CD4-positive, CD25-positive, alpha-beta regulatory T cell (primary cell): Measurements from ENCODE around the gene OR4C11. TPM values are rescaled to one million over a fixed set of nuclear protein-coding genes. Genes with fewer than 3 reads are reported as not detected.

Experiments used
- ATAC-seq, 2 donors: fragments of 150-1000 bp; cut with Tn5 transposase; one replicate each; pipeline ENCODE4 v1.10.0; 2021; ENCODE audit warnings: low read depth in 2 of 2, moderate number of reproducible peaks in 2 of 2, moderate library complexity in 1 of 2
- DNase-seq, 3 donors: peaks; one replicate each; pipeline versions ENCODE4 v3.0.0 to v3.0.0-alpha.2; 2012 to 2022; ENCODE audit warnings: mixed read lengths in 1 of 3
- H3K27ac ChIP-seq: one replicate; pipeline ENCODE4 v1.7.0; 2013; ENCODE audit warnings: mild to moderate bottlenecking, low read length; ENCODE audit not compliant: insufficient read depth, poor library complexity, severe bottlenecking
- H3K27me3 ChIP-seq: one replicate; pipeline ENCODE4 v1.7.0; 2013; ENCODE audit warnings: low read length; ENCODE audit not compliant: control insufficient read depth, insufficient read depth
- H3K36me3 ChIP-seq: one replicate; pipeline ENCODE4 v1.7.0; 2013; ENCODE audit warnings: mild to moderate bottlenecking, low read length, moderate library complexity; ENCODE audit not compliant: control insufficient read depth, insufficient read depth
- H3K4me1 ChIP-seq: 2 replicates; pipeline ENCODE4 v1.7.0; 2013; ENCODE audit warnings: mild to moderate bottlenecking, low read length; ENCODE audit not compliant: insufficient read depth, control insufficient read depth, poor library complexity, severe bottlenecking
- H3K4me3 ChIP-seq: one replicate; pipeline ENCODE4 v1.7.0; 2013; ENCODE audit warnings: low read depth, mild to moderate bottlenecking, low read length, moderate library complexity
- H3K9me3 ChIP-seq, 2 experiments: 1 replicate in 1 of 2; 2 replicates in 1 of 2; pipeline ENCODE4 v1.7.0; 2013; ENCODE audit warnings: low read length in 2 of 2, mild to moderate bottlenecking in 1 of 2, moderate library complexity in 1 of 2; ENCODE audit not compliant: control insufficient read depth in 2 of 2
- H3K27ac Mint-ChIP-seq, 3 donors: one replicate each; pipeline ENCODE4 v1.8.0; 2020 to 2022; ENCODE audit warnings: mild to moderate bottlenecking in 3 of 3, mixed read lengths in 3 of 3, moderate library complexity in 2 of 3
- H3K27me3 Mint-ChIP-seq: one replicate; pipeline ENCODE4 v1.8.0; 2022; ENCODE audit warnings: mild to moderate bottlenecking, mixed read lengths
- H3K36me3 Mint-ChIP-seq: one replicate; pipeline ENCODE4 v1.8.0; 2020; ENCODE audit warnings: mixed read lengths
- H3K4me1 Mint-ChIP-seq, 4 donors: one replicate each; pipeline ENCODE4 v1.8.0; 2020 to 2022; ENCODE audit warnings: mixed read lengths in 4 of 4, mild to moderate bottlenecking in 1 of 4
- H3K4me3 Mint-ChIP-seq, 4 donors: one replicate each; pipeline ENCODE4 v1.8.0; 2020 to 2022; ENCODE audit warnings: mild to moderate bottlenecking in 4 of 4, mixed read lengths in 4 of 4, moderate library complexity in 3 of 4
- H3K9me3 Mint-ChIP-seq, 7 donors: one replicate each; pipeline ENCODE4 v1.8.0; 2020 to 2022; ENCODE audit warnings: mixed read lengths in 7 of 7, mild to moderate bottlenecking in 3 of 7, moderate library complexity in 2 of 7
- polyA plus RNA-seq, 4 donors: library from polyadenylated mRNA; unstranded; fragments of 300-500 nt; fragmentation: Illumina TruSeq; gene quantifications; one replicate each; pipeline ENCODE4 v1.2.3, GENCODE V29; 2021
- total RNA-seq: library from RNA; stranded (reverse); gene quantifications from one replicate; pipeline ENCODE4 v1.2.3, GENCODE V29; 2022

OR4C11 gene
- total RNA-seq (not detected), polyA plus RNA-seq (not detected)

GRCh38 chr11:55607545-55607944, at the start of gene OR4C11:
OR4C11 (minus strand) TSS chr11:55607645; CDS start chr11:55604373, 3,272 bp downstream.
- Histone ChIP-seq H3K4me1 (no peaks in the 10 kb centered on the region), H3K27ac (no peak within 1 kb of the TSS), H3K4me3 (no peak within 1 kb of the TSS), H3K36me3 (no peaks in the 10 kb centered on the region), H3K9me3 (no peaks in the 10 kb centered on the region), H3K27me3 (no peaks in the 10 kb centered on the region)
- no peak for ATAC-seq
- Mint-ChIP-seq H3K9me3 (peaks cover 2 to 28% (median 5%) of the 10 kb centered on the region in 7 donors), H3K27me3 (no peaks in the 10 kb centered on the region), H3K4me1 (no peaks in the 10 kb centered on the region), H3K27ac (no peak within 1 kb of the TSS), H3K36me3 (no peaks in the 10 kb centered on the region), H3K4me3 (no peak within 1 kb of the TSS)
- DNase-seq = no peak

GRCh38 chr11:55655096-55655495, 47.7 kb upstream of the OR4C11 start:
- H3K36me3 Mint-ChIP-seq = no peaks in the 10 kb centered on the region
- H3K4me1 Mint-ChIP-seq = no peaks in the 10 kb centered on the region
- peaks cover 0 to 24% (median 2%) of the 10 kb centered on the region in 7 donors for H3K9me3 Mint-ChIP-seq
- no peak overlapping the region for H3K27ac Mint-ChIP-seq
- no peaks in the 10 kb centered on the region for H3K36me3 ChIP-seq
- ATAC-seq = no peak
- no peak for DNase-seq
- H3K27me3 Mint-ChIP-seq = no peaks in the 10 kb centered on the region
- no peak overlapping the region for H3K4me3 ChIP-seq
- no peak overlapping the region for H3K4me3 Mint-ChIP-seq
- H3K27ac ChIP-seq = no peak overlapping the region
- no peaks in the 10 kb centered on the region for H3K9me3 ChIP-seq
- H3K4me1 ChIP-seq = no peaks in the 10 kb centered on the region
- no peaks in the 10 kb centered on the region for H3K27me3 ChIP-seq

- no peak overlapping the region for H3K4me3 Mint-ChIP-seq
- no peak overlapping the region for H3K4me3 ChIP-seq
- H3K27ac Mint-ChIP-seq = no peak overlapping the region
- no peaks in the 10 kb centered on the region for H3K4me1 ChIP-seq
- H3K27me3 ChIP-seq = no peaks in the 10 kb centered on the region
- peaks cover 0 to 3% of the 10 kb centered on the region in 2 experiments for H3K9me3 ChIP-seq
- no peak for ATAC-seq
- H3K27ac ChIP-seq = no peak overlapping the region
- H3K27me3 Mint-ChIP-seq = no peaks in the 10 kb centered on the region
- H3K4me1 Mint-ChIP-seq = no peaks in the 10 kb centered on the region
- no peaks in the 10 kb centered on the region for H3K36me3 Mint-ChIP-seq
- H3K9me3 Mint-ChIP-seq = peaks cover 0 to 27% (median 0%) of the 10 kb centered on the region in 7 donors
- DNase-seq = no peak
- H3K36me3 ChIP-seq = no peaks in the 10 kb centered on the region
Measured at GRCh38 chr11:55652560-55652959, 45.1 kb upstream of the OR4C11 start.

GRCh38 chr11:55648027-55648426, 40.6 kb upstream of the OR4C11 start, which contains the start of gene OR4S2:
OR4S2 (plus strand) TSS chr11:55648327; CDS start chr11:55650904, 2,577 bp downstream.
- H3K27me3 Mint-ChIP-seq = no peaks in the 10 kb centered on the region
- H3K9me3 ChIP-seq = peaks cover 0 to 3% of the 10 kb centered on the region in 2 experiments

GRCh38 chr11:55634813-55635212, 27.4 kb upstream of the OR4C11 start, which contains the start of gene OR4P4:
OR4P4 (plus strand) TSS chr11:55635113.
- Histone ChIP-seq H3K27ac (no peak within 1 kb of the TSS), H3K27me3 (no peaks in the 10 kb centered on the region), H3K36me3 (no peaks in the 10 kb centered on the region), H3K9me3 (peaks cover 0 to 7% of the 10 kb centered on the region in 2 experiments), H3K4me3 (no peak within 1 kb of the TSS), H3K4me1 (no peaks in the 10 kb centered on the region)
- no peaks in the 10 kb centered on the region for H3K36me3 Mint-ChIP-seq
- ATAC-seq = no peak
- no peak within 1 kb of the TSS for H3K4me3 Mint-ChIP-seq
- H3K9me3 Mint-ChIP-seq = peaks cover 0 to 24% (median 2%) of the 10 kb centered on the region in 7 donors
- no peaks in the 10 kb centered on the region for H3K27me3 Mint-ChIP-seq
- DNase-seq = no peak
- H3K27ac Mint-ChIP-seq = no peak within 1 kb of the TSS
- H3K4me1 Mint-ChIP-seq = no peaks in the 10 kb centered on the region

More at GRCh38 chr11:55648027-55648426, 40.6 kb upstream of the OR4C11 start, which contains the start of gene OR4S2:
- DNase-seq = no peak
- Mint-ChIP-seq H3K4me1 (no peaks in the 10 kb centered on the region), H3K36me3 (no peaks in the 10 kb centered on the region), H3K9me3 (peaks cover 0 to 35% (median 4%) of the 10 kb centered on the region in 7 donors), H3K4me3 (no peak within 1 kb of the TSS), H3K27ac (no peak within 1 kb of the TSS)
- Histone ChIP-seq H3K27ac (no peak within 1 kb of the TSS), H3K4me3 (no peak within 1 kb of the TSS), H3K36me3 (no peaks in the 10 kb centered on the region), H3K27me3 (no peaks in the 10 kb centered on the region), H3K4me1 (no peaks in the 10 kb centered on the region)
- no peak for ATAC-seq

GRCh38 chr11:55624531-55624930, 17.1 kb upstream of the OR4C11 start:
- ATAC-seq (no peak), DNase-seq (no peak)
- peaks cover 5 to 33% (median 10%) of the 10 kb centered on the region in 7 donors for H3K9me3 Mint-ChIP-seq
- H3K36me3 Mint-ChIP-seq = no peaks in the 10 kb centered on the region
- no peak overlapping the region for H3K27ac Mint-ChIP-seq
- H3K9me3 ChIP-seq = peaks cover 0 to 9% of the 10 kb centered on the region in 2 experiments
- H3K4me3 ChIP-seq = no peak overlapping the region
- H3K4me1 Mint-ChIP-seq = no peaks in the 10 kb centered on the region
- H3K27me3 ChIP-seq = no peaks in the 10 kb centered on the region
- H3K27me3 Mint-ChIP-seq = peaks cover 4% of the 10 kb centered on the region
- no peak overlapping the region for H3K4me3 Mint-ChIP-seq
- H3K4me1 ChIP-seq = no peaks in the 10 kb centered on the region
- H3K27ac ChIP-seq = no peak overlapping the region
- H3K36me3 ChIP-seq = no peaks in the 10 kb centered on the region

- Mint-ChIP-seq H3K27ac (no peak overlapping the region), H3K9me3 (peaks cover 3 to 34% (median 6%) of the 10 kb centered on the region in 7 donors), H3K4me1 (no peaks in the 10 kb centered on the region), H3K27me3 (no peaks in the 10 kb centered on the region), H3K36me3 (no peaks in the 10 kb centered on the region), H3K4me3 (no peak overlapping the region)
- no peak for DNase-seq
- H3K4me1 ChIP-seq = no peaks in the 10 kb centered on the region
- peaks cover 0 to 11% of the 10 kb centered on the region in 2 experiments for H3K9me3 ChIP-seq
- H3K36me3 ChIP-seq = no peaks in the 10 kb centered on the region
- no peak for ATAC-seq
- no peak overlapping the region for H3K27ac ChIP-seq
- H3K27me3 ChIP-seq = no peaks in the 10 kb centered on the region
- no peak overlapping the region for H3K4me3 ChIP-seq
Measured at GRCh38 chr11:55572548-55572947, 34.9 kb downstream of the OR4C11 start.

- Histone ChIP-seq H3K36me3 (no peaks in the 10 kb centered on the region), H3K9me3 (peaks cover 0 to 6% of the 10 kb centered on the region in 2 experiments), H3K4me1 (no peaks in the 10 kb centered on the region), H3K4me3 (no peak within 1 kb of the TSS), H3K27me3 (no peaks in the 10 kb centered on the region), H3K27ac (no peak within 1 kb of the TSS)
- ATAC-seq (no peak), DNase-seq (no peak)
- H3K36me3 Mint-ChIP-seq = no peaks in the 10 kb centered on the region
- H3K27me3 Mint-ChIP-seq = no peaks in the 10 kb centered on the region
- H3K4me1 Mint-ChIP-seq = no peaks in the 10 kb centered on the region
- peaks cover 3 to 34% (median 6%) of the 10 kb centered on the region in 7 donors for H3K9me3 Mint-ChIP-seq
- H3K27ac Mint-ChIP-seq = no peak within 1 kb of the TSS
- no peak within 1 kb of the TSS for H3K4me3 Mint-ChIP-seq
Measured at GRCh38 chr11:55571828-55572227, 35.6 kb downstream of the OR4C11 start, which contains the start of gene OR4C16. OR4C16 (plus strand) TSS chr11:55572128; CDS start chr11:55572128, 0 bp downstream.
